ENCODE measurements around the gene CNTN1.

The CNTN1 gene

GRCh38 chr12:40999210-40999609 lies 307.0 kb downstream of the CNTN1 start:
- peak; percentile 7 for DNase-seq (ENCODE audit: low read depth)
- no peak overlapping the region for H3K4me3 ChIP-seq (ENCODE audit: low read depth, low read length)
- TF ChIP-seq, protein P1, sequence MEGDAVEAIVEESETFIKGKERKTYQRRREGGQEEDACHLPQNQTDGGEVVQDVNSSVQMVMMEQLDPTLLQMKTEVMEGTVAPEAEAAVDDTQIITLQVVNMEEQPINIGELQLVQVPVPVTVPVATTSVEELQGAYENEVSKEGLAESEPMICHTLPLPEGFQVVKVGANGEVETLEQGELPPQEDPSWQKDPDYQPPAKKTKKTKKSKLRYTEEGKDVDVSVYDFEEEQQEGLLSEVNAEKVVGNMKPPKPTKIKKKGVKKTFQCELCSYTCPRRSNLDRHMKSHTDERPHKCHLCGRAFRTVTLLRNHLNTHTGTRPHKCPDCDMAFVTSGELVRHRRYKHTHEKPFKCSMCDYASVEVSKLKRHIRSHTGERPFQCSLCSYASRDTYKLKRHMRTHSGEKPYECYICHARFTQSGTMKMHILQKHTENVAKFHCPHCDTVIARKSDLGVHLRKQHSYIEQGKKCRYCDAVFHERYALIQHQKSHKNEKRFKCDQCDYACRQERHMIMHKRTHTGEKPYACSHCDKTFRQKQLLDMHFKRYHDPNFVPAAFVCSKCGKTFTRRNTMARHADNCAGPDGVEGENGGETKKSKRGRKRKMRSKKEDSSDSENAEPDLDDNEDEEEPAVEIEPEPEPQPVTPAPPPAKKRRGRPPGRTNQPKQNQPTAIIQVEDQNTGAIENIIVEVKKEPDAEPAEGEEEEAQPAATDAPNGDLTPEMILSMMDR (conservative IDR thresholded peaks at IDR 0.05; ENCODE audit: low read depth, low read length) = no peak

GRCh38 chr12:41008472-41008871 lies 316.2 kb downstream of the CNTN1 start:
- TF ChIP-seq, protein P1 (conservative IDR thresholded peaks at IDR 0.05; ENCODE audit: low read depth, low read length) = no peak
- DNase-seq (ENCODE audit: low read depth) = no peak
- no peak overlapping the region for H3K4me3 ChIP-seq (ENCODE audit: low read depth, low read length)

- TF ChIP-seq, protein P1 (conservative IDR thresholded peaks at IDR 0.05; ENCODE audit: low read depth, low read length) = no peak
- DNase-seq (ENCODE audit: low read depth) = no peak
- H3K4me3 ChIP-seq (ENCODE audit: low read depth, low read length) = no peak overlapping the region
Measured at GRCh38 chr12:41011939-41012338, 319.7 kb downstream of the CNTN1 start.

DNA sequence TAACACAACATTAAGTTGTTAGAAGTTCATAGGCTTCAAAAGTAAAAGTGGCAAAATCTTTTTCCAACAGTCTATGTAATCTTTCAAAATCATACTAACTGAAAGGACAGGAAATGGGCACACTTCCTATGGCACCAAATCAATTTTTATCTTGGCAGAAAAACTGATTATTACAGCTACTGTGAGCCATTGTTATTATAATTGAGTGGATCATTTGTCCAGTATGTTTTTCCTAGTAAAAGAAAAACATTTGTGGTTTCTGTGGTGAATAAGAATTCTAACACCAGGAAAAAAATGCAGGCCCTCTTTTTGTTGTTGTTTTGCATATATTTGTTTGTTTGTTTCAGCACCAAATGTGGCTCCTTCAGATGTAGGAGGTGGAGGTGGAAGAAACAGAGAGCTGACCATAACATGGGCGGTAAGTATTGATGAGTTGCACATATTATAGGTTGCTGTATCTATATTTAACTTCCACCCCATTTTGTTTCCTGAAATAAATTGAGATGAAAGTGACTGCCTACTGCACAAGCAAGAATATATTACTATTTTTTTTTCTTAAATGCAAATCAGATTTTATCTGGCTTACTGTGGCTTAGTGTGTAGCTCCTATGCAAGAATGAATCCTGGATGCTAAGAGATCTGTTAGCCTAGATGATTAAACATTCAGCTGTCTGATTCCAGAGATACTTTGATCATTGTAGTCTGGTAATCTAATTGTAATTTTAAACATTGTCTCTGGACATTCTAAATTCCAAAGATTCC lies 321.8 kb downstream of the CNTN1 start:
- TF ChIP-seq, protein P1 (conservative IDR thresholded peaks at IDR 0.05; ENCODE audit: low read depth, low read length) = no peak
- peak; percentile 3 for DNase-seq (ENCODE audit: low read depth)
- H3K4me3 ChIP-seq (ENCODE audit: low read depth, low read length) = no peak overlapping the region

GRCh38 chr12:41014643-41015020 lies 322.4 kb downstream of the CNTN1 start:
- TF ChIP-seq, protein P1 (conservative IDR thresholded peaks at IDR 0.05; ENCODE audit: low read depth, low read length) = no peak
- peak; percentile 2 for DNase-seq (ENCODE audit: low read depth)

DNA sequence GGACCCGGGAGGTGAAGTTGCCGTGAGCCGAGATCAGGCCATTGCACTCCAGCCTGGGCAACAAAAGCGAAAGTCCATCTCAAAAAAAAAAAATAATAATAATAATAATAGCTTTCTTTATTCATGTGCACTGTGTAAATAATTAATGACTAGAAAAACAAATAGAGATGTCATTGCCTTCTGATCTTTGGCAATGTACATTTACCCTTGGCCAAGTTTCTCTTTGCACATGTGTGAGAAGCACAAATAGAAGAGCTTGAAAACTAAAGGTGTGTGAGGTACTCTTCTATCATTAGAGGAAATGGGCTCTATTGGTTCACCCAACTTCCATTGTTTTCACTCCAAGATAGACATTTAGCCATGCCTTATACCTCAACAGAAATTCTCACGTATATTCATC lies 325.8 kb downstream of the CNTN1 start:
- DNase-seq (ENCODE audit: low read depth) = no peak
- H3K4me3 ChIP-seq (ENCODE audit: low read depth, low read length) = no peak overlapping the region
- TF ChIP-seq, protein P1 (conservative IDR thresholded peaks at IDR 0.05; ENCODE audit: low read depth, low read length) = no peak

More at GRCh38 chr12:41014643-41015020, 322.4 kb downstream of the CNTN1 start:
- H3K4me3 ChIP-seq (ENCODE audit: low read depth, low read length) = no peak overlapping the region

GRCh38 chr12:41019461-41019860 lies 327.2 kb downstream of the CNTN1 start:
- TF ChIP-seq, protein P1 (conservative IDR thresholded peaks at IDR 0.05; ENCODE audit: low read depth, low read length) = no peak
- no peak for DNase-seq (ENCODE audit: low read depth)

More at GRCh38 chr12:41019461-41019860, 327.2 kb downstream of the CNTN1 start:
- H3K4me3 ChIP-seq (ENCODE audit: low read depth, low read length) = no peak overlapping the region
